ENCODE results near the gene STK32B. TPM values are rescaled to one million over a fixed set of nuclear protein-coding genes. Genes with fewer than 3 reads are reported as not detected.

Gene STK32B
- total and polyA plus RNA-seq, 3 donors from 2014 or later = 17.5 to 29.7 (median 22.6) TPM

GRCh38 chr4:5126231-5126630 is 75.0 kb downstream of the STK32B start:
- DNase-seq = no peak
- no peaks in the 10 kb centered on the region for H3K4me1 ChIP-seq
- no peak overlapping the region for H3K4me3 ChIP-seq
- no peaks in the 10 kb centered on the region for H3K36me3 ChIP-seq (ENCODE audit: low read depth, missing control alignments)
- no peaks in the 10 kb centered on the region for H3K27me3 ChIP-seq
- no peak overlapping the region for H3K27ac ChIP-seq
- H3K9me3 ChIP-seq = no peaks in the 10 kb centered on the region
- TF ChIP-seq, protein P1, sequence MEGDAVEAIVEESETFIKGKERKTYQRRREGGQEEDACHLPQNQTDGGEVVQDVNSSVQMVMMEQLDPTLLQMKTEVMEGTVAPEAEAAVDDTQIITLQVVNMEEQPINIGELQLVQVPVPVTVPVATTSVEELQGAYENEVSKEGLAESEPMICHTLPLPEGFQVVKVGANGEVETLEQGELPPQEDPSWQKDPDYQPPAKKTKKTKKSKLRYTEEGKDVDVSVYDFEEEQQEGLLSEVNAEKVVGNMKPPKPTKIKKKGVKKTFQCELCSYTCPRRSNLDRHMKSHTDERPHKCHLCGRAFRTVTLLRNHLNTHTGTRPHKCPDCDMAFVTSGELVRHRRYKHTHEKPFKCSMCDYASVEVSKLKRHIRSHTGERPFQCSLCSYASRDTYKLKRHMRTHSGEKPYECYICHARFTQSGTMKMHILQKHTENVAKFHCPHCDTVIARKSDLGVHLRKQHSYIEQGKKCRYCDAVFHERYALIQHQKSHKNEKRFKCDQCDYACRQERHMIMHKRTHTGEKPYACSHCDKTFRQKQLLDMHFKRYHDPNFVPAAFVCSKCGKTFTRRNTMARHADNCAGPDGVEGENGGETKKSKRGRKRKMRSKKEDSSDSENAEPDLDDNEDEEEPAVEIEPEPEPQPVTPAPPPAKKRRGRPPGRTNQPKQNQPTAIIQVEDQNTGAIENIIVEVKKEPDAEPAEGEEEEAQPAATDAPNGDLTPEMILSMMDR (IDR thresholded peaks at IDR 0.05) = no peak
- TF ChIP-seq POLR2A (IDR thresholded peaks at IDR 0.05) = no peak
- intact Hi-C loops (cut with DNase I; ENCODE audit: low total_unique reads) = no loop called here
- WGBS, 2 donors = 67 to 80% methylated on average over 5 of the region's 5 CpGs

DNA sequence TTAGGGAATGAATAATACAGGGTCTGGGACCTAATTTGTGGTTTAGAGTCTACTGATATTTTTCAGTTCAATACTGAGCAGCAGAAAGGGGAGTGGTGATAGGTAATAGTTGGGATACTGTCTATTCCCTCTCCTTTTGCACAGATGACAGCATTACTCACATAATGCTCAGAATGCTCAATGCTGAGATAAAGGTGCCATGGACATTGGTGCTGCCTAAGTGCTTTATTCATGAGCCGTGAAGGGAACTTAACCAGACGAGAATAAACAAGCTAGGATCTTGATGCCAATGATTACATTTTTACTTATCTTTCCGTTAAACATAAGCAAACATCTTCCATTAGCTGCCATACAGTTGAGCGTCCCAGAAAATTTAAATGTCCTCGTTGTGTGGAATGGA is 75.6 kb downstream of the STK32B start:
- no peak overlapping the region for H3K27ac ChIP-seq
- H3K4me1 ChIP-seq = no peaks in the 10 kb centered on the region
- no peaks in the 10 kb centered on the region for H3K27me3 ChIP-seq
- no peak for TF ChIP-seq POLR2A (IDR thresholded peaks at IDR 0.05)
- TF ChIP-seq, protein P1 (IDR thresholded peaks at IDR 0.05) = no peak
- 86 to 88% methylated on average over 5 of the region's 5 CpGs for WGBS, 2 donors
- intact Hi-C loops (cut with DNase I; ENCODE audit: low total_unique reads) = no loop called here
- H3K9me3 ChIP-seq = no peaks in the 10 kb centered on the region
- DNase-seq = no peak
- no peak overlapping the region for H3K4me3 ChIP-seq
- H3K36me3 ChIP-seq (ENCODE audit: low read depth, missing control alignments) = no peaks in the 10 kb centered on the region

DNA sequence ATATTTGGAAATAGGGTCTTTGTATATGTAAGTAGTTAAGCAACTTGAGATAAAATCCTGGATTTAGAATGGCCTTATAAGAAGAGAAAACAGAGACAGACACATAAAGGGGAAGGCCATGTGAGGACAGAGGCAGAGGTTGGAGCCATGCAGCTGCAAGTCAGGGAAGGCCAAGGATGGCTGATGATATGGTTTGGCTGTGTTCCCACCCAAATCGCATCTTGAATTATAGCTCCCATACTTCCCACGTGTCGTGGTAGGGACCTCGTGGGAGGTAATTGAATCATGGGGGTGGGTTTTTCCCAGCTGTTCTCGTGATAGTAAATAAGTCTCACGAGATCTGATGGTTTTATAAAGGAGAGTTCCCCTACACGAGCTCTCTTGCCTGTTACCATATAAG is 76.3 kb downstream of the STK32B start:
- no peak for DNase-seq

DNA sequence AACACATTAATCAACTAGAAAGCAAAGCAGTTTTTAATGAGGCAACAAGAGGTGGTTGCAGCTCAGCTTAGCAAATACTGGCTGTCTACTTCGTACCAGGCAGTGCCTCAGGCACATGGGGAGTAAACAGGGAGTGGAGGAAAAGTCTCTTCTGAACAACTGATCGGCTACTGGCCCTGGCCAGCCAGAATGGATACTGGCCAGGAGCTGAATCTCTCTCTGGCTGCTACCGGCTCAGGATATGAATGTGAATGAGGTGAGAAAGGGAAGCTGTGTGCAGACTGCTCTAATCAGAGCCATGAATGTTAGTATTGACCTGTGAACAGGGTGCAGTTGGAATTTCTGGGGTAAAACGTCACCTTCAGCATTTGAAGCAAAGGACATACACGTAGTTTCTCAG is 77.3 kb downstream of the STK32B start:
- no peak overlapping the region for H3K4me3 ChIP-seq
- no peaks in the 10 kb centered on the region for H3K9me3 ChIP-seq
- 37 to 50% methylated on average over 5 of the region's 5 CpGs for WGBS, 2 donors
- no peaks in the 10 kb centered on the region for H3K4me1 ChIP-seq
- DNase-seq = no peak
- no peak for TF ChIP-seq POLR2A (IDR thresholded peaks at IDR 0.05)
- TF ChIP-seq, protein P1 (IDR thresholded peaks at IDR 0.05) = no peak
- intact Hi-C loops (cut with DNase I; ENCODE audit: low total_unique reads) = no loop called here
- no peak overlapping the region for H3K27ac ChIP-seq
- no peaks in the 10 kb centered on the region for H3K27me3 ChIP-seq
- no peaks in the 10 kb centered on the region for H3K36me3 ChIP-seq (ENCODE audit: low read depth, missing control alignments)

More for the DNA sequence above, 76.3 kb downstream of the STK32B start:
- Histone ChIP-seq H3K27ac (no peak overlapping the region), H3K36me3 (ENCODE audit: low read depth, missing control alignments) (no peaks in the 10 kb centered on the region), H3K4me3 (no peak overlapping the region), H3K4me1 (no peaks in the 10 kb centered on the region), H3K27me3 (no peaks in the 10 kb centered on the region), H3K9me3 (no peaks in the 10 kb centered on the region)
- intact Hi-C loops (cut with DNase I; ENCODE audit: low total_unique reads) = no loop called here
- WGBS, 2 donors = 29 to 42% methylated on average over 7 of the region's 7 CpGs
- TF ChIP-seq POLR2A (IDR thresholded peaks at IDR 0.05) = no peak
- TF ChIP-seq, protein P1 (IDR thresholded peaks at IDR 0.05) = no peak

GRCh38 chr4:5133201-5133600 is 81.9 kb downstream of the STK32B start:
- H3K4me3 ChIP-seq = no peak overlapping the region
- H3K9me3 ChIP-seq = no peaks in the 10 kb centered on the region
- H3K27ac ChIP-seq = no peak overlapping the region
- no peak for DNase-seq
- intact Hi-C loops (cut with DNase I; ENCODE audit: low total_unique reads) = no loop called here
- no peaks in the 10 kb centered on the region for H3K27me3 ChIP-seq
- no peaks in the 10 kb centered on the region for H3K4me1 ChIP-seq
- WGBS, 2 donors = 89 to 95% methylated on average over 2 of the region's 2 CpGs
- TF ChIP-seq, protein P1 (IDR thresholded peaks at IDR 0.05) = no peak
- no peak for TF ChIP-seq POLR2A (IDR thresholded peaks at IDR 0.05)
- H3K36me3 ChIP-seq (ENCODE audit: low read depth, missing control alignments) = no peaks in the 10 kb centered on the region
